OCI-LY1 (cell line): Measurements from ENCODE around the gene CHN2.

Source experiments
- H2AFZ ChIP-seq: fragments of 200-600 bp; sonication (generic), shearing (Covaris generic); 2 replicates; pipeline ENCODE4 v1.6.0; 2014; ENCODE audit warnings: antibody characterized with exemption, mild to moderate bottlenecking, low read length
- H3F3A ChIP-seq: fragments of 200-600 bp; sonication (generic), shearing (Covaris generic); 2 replicates; pipeline ENCODE4 v1.6.0; 2014; ENCODE audit warnings: mild to moderate bottlenecking, antibody characterized with exemption, low read length, moderate library complexity; ENCODE audit not compliant: insufficient read depth
- H3K27ac ChIP-seq: fragments of 200-600 bp; sonication (generic); 2 replicates; pipeline ENCODE4 v1.5.1; 2014; ENCODE audit warnings: low read length, mixed run types, mild to moderate bottlenecking, low read depth; ENCODE audit not compliant: poor library complexity, severe bottlenecking
- H3K27me3 ChIP-seq: fragments of 200-600 bp; sonication (generic); 2 replicates; pipeline ENCODE4 v1.6.0; 2014; ENCODE audit warnings: antibody characterized with exemption, mild to moderate bottlenecking, low read length, moderate library complexity; ENCODE audit not compliant: insufficient read depth
- H3K36me3 ChIP-seq: fragments of 200-600 bp; sonication (generic); 2 replicates; pipeline ENCODE4 v1.6.1; 2014; ENCODE audit warnings: mild to moderate bottlenecking, antibody characterized with exemption, low read length, moderate library complexity, mixed read lengths; ENCODE audit not compliant: insufficient read depth
- H3K4me1 ChIP-seq: fragments of 200-600 bp; sonication (generic); 2 replicates; pipeline ENCODE4 v1.5.1; 2014; ENCODE audit warnings: mild to moderate bottlenecking, low read length, moderate library complexity; ENCODE audit not compliant: insufficient read depth, severe bottlenecking
- H3K4me2 ChIP-seq: fragments of 200-600 bp; sonication (generic), shearing (Covaris generic); 2 replicates; pipeline ENCODE4 v1.6.1; 2014; ENCODE audit warnings: low read length
- H3K4me3 ChIP-seq: fragments of 200-600 bp; sonication (generic); 2 replicates; pipeline ENCODE4 v1.5.1; 2014; ENCODE audit warnings: low read length, low read depth, mild to moderate bottlenecking, mixed read lengths; ENCODE audit not compliant: poor library complexity, severe bottlenecking
- H3K79me2 ChIP-seq: fragments of 200-600 bp; shearing (Covaris generic); 2 replicates; pipeline ENCODE4 v1.6.1; 2016; ENCODE audit warnings: mixed run types, low read length, mixed read lengths; ENCODE audit not compliant: insufficient read depth
- H3K9ac ChIP-seq: fragments of 200-600 bp; sonication (generic), shearing (Covaris generic); 2 replicates; pipeline ENCODE4 v1.6.1; 2014; ENCODE audit warnings: mild to moderate bottlenecking, low read length, mixed read lengths
- H3K9me2 ChIP-seq: fragments of 200-600 bp; sonication (generic), shearing (Covaris generic); 2 replicates; pipeline ENCODE4 v1.6.1; 2014; ENCODE audit warnings: low read depth, mild to moderate bottlenecking, low read length, mixed read lengths
- H3K9me3 ChIP-seq: fragments of 200-600 bp; shearing (Covaris generic); 2 replicates; pipeline ENCODE4 v1.6.1; 2014; ENCODE audit warnings: low read length, mixed read lengths
- H4K20me1 ChIP-seq: fragments of 200-600 bp; sonication (generic), shearing (Covaris generic); 2 replicates; pipeline ENCODE4 v1.6.0; 2016; ENCODE audit warnings: mild to moderate bottlenecking, low read length; ENCODE audit not compliant: insufficient read depth
- CTCF ChIP-seq: fragments of 200-600 bp; sonication (generic), shearing (Covaris generic); IDR thresholded peaks from 2 replicates; pipeline ENCODE4 v1.5.1; 2017; ENCODE audit warnings: mild to moderate bottlenecking, antibody characterized with exemption, low read length, moderate library complexity, mixed read lengths
- EZH2 ChIP-seq: fragments of 200-600 bp; sonication (generic), shearing (Covaris generic); IDR thresholded peaks from 2 replicates; pipeline ENCODE4 v1.8.0; 2017; ENCODE audit warnings: borderline replicate concordance, mixed run types, mild to moderate bottlenecking, antibody characterized with exemption, low read length, moderate library complexity, mixed read lengths

Gene CHN2

DNA sequence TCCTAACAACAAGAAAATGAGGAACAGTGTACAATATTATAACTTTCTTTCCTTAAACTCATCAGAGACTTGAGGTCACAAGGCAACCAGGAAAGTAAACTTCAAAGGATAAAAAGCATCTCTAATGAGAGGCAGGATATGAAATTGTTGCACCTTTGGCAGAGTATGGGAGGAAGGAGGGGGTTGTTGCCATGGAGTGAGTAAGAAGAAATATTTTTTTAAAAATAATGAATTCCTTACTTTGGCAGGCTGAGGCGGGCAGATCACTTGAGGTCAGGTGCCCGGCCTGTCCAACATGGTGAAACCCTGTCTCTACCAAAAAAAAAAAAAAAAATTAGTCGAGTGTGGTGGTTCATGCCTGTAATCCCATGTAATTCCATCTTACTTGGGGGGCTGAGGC, 21.1 kb upstream of the CHN2 start:
- TF ChIP-seq EZH2 (no peak), CTCF (no peak)
- no peaks in the 10 kb centered on the region for H3K79me2 ChIP-seq
- H3K4me3 ChIP-seq, result no peak overlapping the region
- no peak overlapping the region for H3K27ac ChIP-seq
- no peaks in the 10 kb centered on the region for H3K27me3 ChIP-seq
- H4K20me1 ChIP-seq, result no peaks in the 10 kb centered on the region
- H3K9me3 ChIP-seq, result no peaks in the 10 kb centered on the region
- no peaks in the 10 kb centered on the region for H3K36me3 ChIP-seq
- no peaks in the 10 kb centered on the region for H3K9me2 ChIP-seq
- H3K9ac ChIP-seq, result no peak overlapping the region
- no peak overlapping the region for H2AFZ ChIP-seq
- no peak overlapping the region for H3K4me2 ChIP-seq
- H3K4me1 ChIP-seq, result no peaks in the 10 kb centered on the region
- H3F3A ChIP-seq, result no peaks in the 10 kb centered on the region

DNA sequence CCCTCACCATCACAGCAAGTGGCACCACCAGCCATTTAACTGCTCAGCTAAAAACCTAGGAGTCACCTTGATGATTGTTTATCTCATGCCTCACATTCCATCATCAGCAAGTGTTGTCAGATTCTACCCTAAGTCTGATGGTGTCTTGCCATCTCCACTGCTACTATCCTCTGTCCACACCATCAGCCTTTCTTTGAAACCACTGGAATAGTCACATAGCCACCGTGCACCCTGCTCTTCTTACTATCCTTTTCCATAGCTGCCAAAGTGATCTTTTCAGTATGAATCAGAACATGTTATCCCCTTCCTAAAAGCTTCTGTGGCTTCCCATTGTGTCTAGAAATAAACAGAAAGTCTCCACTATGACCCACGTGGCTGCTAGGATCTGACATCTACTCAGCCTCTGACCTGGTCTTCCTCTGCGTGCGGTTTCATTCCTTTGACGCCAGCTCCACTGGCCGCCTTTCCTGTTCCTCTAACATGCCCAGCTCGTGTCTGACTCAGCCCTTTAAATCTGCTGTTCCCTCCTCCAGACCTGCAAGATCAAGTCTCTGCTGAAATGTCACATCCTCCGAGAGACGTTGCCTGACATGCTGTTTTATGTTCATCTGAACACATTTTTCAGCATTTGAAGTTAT, 16.5 kb upstream of the CHN2 start:
- no peak overlapping the region for H2AFZ ChIP-seq
- H3K9me3 ChIP-seq, result no peaks in the 10 kb centered on the region
- no peak overlapping the region for H3K4me2 ChIP-seq
- H3K9me2 ChIP-seq, result no peaks in the 10 kb centered on the region
- H3K79me2 ChIP-seq, result no peaks in the 10 kb centered on the region
- no peaks in the 10 kb centered on the region for H3K4me1 ChIP-seq
- H3K9ac ChIP-seq, result no peak overlapping the region
- no peaks in the 10 kb centered on the region for H4K20me1 ChIP-seq
- H3K27ac ChIP-seq, result no peak overlapping the region
- no peaks in the 10 kb centered on the region for H3F3A ChIP-seq
- H3K27me3 ChIP-seq, result no peaks in the 10 kb centered on the region
- no peaks in the 10 kb centered on the region for H3K36me3 ChIP-seq
- no peak for TF ChIP-seq CTCF
- TF ChIP-seq EZH2, result no peak
- no peak overlapping the region for H3K4me3 ChIP-seq

- no peak overlapping the region for H3K4me3 ChIP-seq
- no peaks in the 10 kb centered on the region for H3K9me2 ChIP-seq
- H3K4me2 ChIP-seq, result no peak overlapping the region
- H4K20me1 ChIP-seq, result no peaks in the 10 kb centered on the region
- H3K79me2 ChIP-seq, result no peaks in the 10 kb centered on the region
- no peaks in the 10 kb centered on the region for H3K36me3 ChIP-seq
- no peaks in the 10 kb centered on the region for H3K4me1 ChIP-seq
- no peak overlapping the region for H2AFZ ChIP-seq
- H3K9ac ChIP-seq, result no peak overlapping the region
- H3K27ac ChIP-seq, result no peak overlapping the region
- TF ChIP-seq EZH2 (no peak), CTCF (no peak)
- H3F3A ChIP-seq, result no peaks in the 10 kb centered on the region
- no peaks in the 10 kb centered on the region for H3K9me3 ChIP-seq
- no peaks in the 10 kb centered on the region for H3K27me3 ChIP-seq
Observed at GRCh38 chr7:29179115-29179514, 15.5 kb upstream of the CHN2 start.
